ENCODE results near the gene NACC1. TPM values are rescaled to one million over a fixed set of nuclear protein-coding genes. Genes with fewer than 3 reads are reported as not detected.

Gene NACC1
- total and polyA plus RNA-seq, 2 of the 13 experiments (the other 11 are each of a cell fraction or from before 2014, with no cell fraction given): 31.8 to 42.3 TPM

- TF ChIP-seq GLMP (CRISPR knock-in tag; IDR thresholded peaks at IDR 0.05; ENCODE audit: borderline replicate concordance) (no peak), ZNF317 (CRISPR knock-in tag; IDR thresholded peaks at IDR 0.05) (peak; percentile 65; the same call in 1 of the 2 replicates), ZNF335 (CRISPR knock-in tag; IDR thresholded peaks at IDR 0.05) (no peak), ZNF235 (CRISPR knock-in tag; IDR thresholded peaks at IDR 0.05; ENCODE audit: borderline replicate concordance) (0 out of 2 replicates have a peak, but pooled peaks have one; percentile 26), HMGXB4 (CRISPR knock-in tag; IDR thresholded peaks at IDR 0.05; ENCODE audit: borderline replicate concordance in 1 of 2, low read depth in 1 of 2) (peak; percentile 5 to 80; a peak in 3 of 4 replicates), ZNF704 (CRISPR knock-in tag; IDR thresholded peaks at IDR 0.05; ENCODE audit: borderline replicate concordance) (no peak), ZNF556 (CRISPR knock-in tag; IDR thresholded peaks at IDR 0.05; ENCODE audit: borderline replicate concordance) (0 out of 2 replicates have a peak, but pooled peaks have one; percentile 54), ZSCAN31 (CRISPR knock-in tag; IDR thresholded peaks at IDR 0.05; ENCODE audit: low read depth) (peak; percentile 60; the same call in 1 of the 2 replicates), NR2F6 (IDR thresholded peaks at IDR 0.05) (no peak), NR2F6 (CRISPR knock-in tag; IDR thresholded peaks at IDR 0.05) (peak; percentile 59; the same call in 1 of the 2 replicates), KLF6 (CRISPR knock-in tag; IDR thresholded peaks at IDR 0.05) (peak; percentile 43; the same call in 1 of the 2 replicates), GMEB1 (CRISPR knock-in tag; IDR thresholded peaks at IDR 0.05; ENCODE audit: borderline replicate concordance) (peak; percentile 85), TAF1 (CRISPR knock-in tag; IDR thresholded peaks at IDR 0.05) (peak; percentile 87), NRL (CRISPR knock-in tag; IDR thresholded peaks at IDR 0.05; ENCODE audit: borderline replicate concordance) (no peak)
- TF ChIP-seq, protein P1, sequence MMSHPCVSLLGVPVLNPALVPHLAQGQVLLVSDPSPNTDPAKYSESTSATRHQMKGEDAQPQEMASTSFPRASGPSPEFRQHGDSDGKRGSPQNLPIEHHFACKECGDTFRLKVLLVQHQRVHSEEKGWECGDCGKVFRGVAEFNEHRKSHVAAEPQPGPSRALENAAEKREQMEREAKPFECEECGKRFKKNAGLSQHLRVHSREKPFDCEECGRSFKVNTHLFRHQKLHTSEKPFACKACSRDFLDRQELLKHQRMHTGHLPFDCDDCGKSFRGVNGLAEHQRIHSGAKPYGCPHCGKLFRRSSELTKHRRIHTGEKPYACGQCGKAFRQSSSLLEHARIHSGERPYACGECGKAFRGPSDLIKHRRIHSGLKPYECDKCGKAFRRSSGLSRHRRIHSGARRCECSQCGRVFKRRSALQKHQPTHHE (CRISPR knock-in tag; IDR thresholded peaks at IDR 0.05; ENCODE audit: borderline replicate concordance): 0 out of 2 replicates have a peak, but pooled peaks have one; percentile 66
- TF ChIP-seq, protein P2, sequence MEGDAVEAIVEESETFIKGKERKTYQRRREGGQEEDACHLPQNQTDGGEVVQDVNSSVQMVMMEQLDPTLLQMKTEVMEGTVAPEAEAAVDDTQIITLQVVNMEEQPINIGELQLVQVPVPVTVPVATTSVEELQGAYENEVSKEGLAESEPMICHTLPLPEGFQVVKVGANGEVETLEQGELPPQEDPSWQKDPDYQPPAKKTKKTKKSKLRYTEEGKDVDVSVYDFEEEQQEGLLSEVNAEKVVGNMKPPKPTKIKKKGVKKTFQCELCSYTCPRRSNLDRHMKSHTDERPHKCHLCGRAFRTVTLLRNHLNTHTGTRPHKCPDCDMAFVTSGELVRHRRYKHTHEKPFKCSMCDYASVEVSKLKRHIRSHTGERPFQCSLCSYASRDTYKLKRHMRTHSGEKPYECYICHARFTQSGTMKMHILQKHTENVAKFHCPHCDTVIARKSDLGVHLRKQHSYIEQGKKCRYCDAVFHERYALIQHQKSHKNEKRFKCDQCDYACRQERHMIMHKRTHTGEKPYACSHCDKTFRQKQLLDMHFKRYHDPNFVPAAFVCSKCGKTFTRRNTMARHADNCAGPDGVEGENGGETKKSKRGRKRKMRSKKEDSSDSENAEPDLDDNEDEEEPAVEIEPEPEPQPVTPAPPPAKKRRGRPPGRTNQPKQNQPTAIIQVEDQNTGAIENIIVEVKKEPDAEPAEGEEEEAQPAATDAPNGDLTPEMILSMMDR (CRISPR knock-in tag; IDR thresholded peaks at IDR 0.05): peak; percentile 59
- TF ChIP-seq, protein P3, sequence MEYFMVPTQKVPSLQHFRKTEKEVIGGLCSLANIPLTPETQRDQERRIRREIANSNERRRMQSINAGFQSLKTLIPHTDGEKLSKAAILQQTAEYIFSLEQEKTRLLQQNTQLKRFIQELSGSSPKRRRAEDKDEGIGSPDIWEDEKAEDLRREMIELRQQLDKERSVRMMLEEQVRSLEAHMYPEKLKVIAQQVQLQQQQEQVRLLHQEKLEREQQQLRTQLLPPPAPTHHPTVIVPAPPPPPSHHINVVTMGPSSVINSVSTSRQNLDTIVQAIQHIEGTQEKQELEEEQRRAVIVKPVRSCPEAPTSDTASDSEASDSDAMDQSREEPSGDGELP (IDR thresholded peaks at IDR 0.05; ENCODE audit: borderline replicate concordance, low read depth): peak; percentile 8; the same call in 1 of the 2 replicates
These were observed 33.7 kb downstream of the NACC1 start (continued) for GRCh38 chr19:13151605-13152355.

Data from HepG2 (cell line).